ENCODE data around the gene PRG2. TPM values are rescaled to one million over a fixed set of nuclear protein-coding genes. Genes with fewer than 3 reads are reported as not detected.

Gene PRG2
- total and polyA plus RNA-seq, 7 experiments from 2014 or later = 0.44 to 1.7 (median 0.48) TPM; not detected in 4

DNA sequence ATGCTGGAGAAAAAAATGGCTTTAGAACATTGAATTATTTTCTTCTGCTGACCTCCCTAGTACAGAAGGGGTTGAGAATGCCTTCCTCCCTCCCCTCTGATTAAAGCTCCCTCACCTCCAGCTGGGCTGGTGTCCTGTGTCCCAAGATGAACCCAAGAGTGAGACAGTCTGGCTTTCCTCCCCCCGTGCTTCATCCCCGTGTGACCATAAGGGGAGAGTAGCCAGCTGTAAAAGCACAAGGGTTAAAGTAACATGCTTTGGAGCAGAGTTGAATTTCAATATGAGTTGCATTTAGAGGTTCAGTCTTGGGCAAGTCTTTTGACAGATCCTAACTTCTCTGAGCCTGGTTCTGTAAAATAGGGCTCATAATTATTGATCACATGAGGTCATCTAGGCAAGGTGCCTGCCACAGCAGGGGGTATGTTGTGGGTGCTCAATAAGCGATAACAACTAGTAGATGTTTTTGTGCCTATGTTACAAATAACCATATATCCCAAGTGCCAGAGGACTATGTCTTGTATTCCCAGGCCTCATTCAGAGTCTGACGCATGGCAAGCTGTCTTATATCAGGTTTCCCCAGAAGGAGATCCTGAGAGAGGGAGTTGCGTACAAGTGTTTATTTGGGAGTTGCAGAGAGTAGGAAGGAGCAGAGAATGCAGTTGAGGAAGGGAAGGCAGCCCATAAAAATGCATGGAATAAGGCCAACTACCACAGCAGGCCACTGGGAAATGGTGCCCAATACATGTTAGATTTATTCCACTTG is 4.1 kb downstream of the PRG2 start:
- Histone ChIP-seq H3K27me3 (ENCODE audit: control insufficient read depth in 2 of 2, insufficient read depth in 2 of 2, low read length in 2 of 2) (no peaks in the 10 kb centered on the region), H3K36me3 (ENCODE audit: control insufficient read depth in 2 of 3, insufficient read depth in 3 of 3, low read length in 3 of 3) (no peaks in the 10 kb centered on the region), H3K9me3 (ENCODE audit: control insufficient read depth in 2 of 3, low read length in 3 of 3) (no peaks in the 10 kb centered on the region), H3K4me3 (ENCODE audit: low read length) (no peak overlapping the region), H3K27ac (ENCODE audit: low read depth, low read length) (no peak overlapping the region), H3K4me1 (ENCODE audit: control insufficient read depth in 2 of 2, insufficient read depth in 2 of 2, low read length in 2 of 2) (no peaks in the 10 kb centered on the region)
- Mint-ChIP-seq H3K27me3 (peaks cover 8 to 20% (median 12%) of the 10 kb centered on the region in 5 donors), H3K9me3 (no peaks in the 10 kb centered on the region), H3K4me1 (no peaks in the 10 kb centered on the region), H3K4me3 (no peak overlapping the region), H3K27ac (no peak overlapping the region), H3K36me3 (peaks cover 0 to 3% (median 0%) of the 10 kb centered on the region in 5 donors)
- no peak for ATAC-seq
- CTCF ChIA-PET = no interaction called here
- intact Hi-C loops (cut with micrococcal nuclease) = no loop called here
- POLR2A ChIA-PET = no interaction called here
- DNase-seq = no peak

- H3K9me3 Mint-ChIP-seq = peaks cover 0 to 3% (median 0%) of the 10 kb centered on the region in 11 donors
- Histone ChIP-seq H3K9me3 (ENCODE audit: control insufficient read depth in 2 of 3, low read length in 3 of 3) (no peaks in the 10 kb centered on the region), H3K4me1 (ENCODE audit: control insufficient read depth in 2 of 2, insufficient read depth in 2 of 2, low read length in 2 of 2) (no peaks in the 10 kb centered on the region), H3K27ac (ENCODE audit: low read depth, low read length) (no peak within 1 kb of the TSS), H3K27me3 (ENCODE audit: control insufficient read depth in 2 of 2, insufficient read depth in 2 of 2, low read length in 2 of 2) (peaks cover 0 to 2% of the 10 kb centered on the region in 2 donors), H3K36me3 (ENCODE audit: control insufficient read depth in 2 of 3, insufficient read depth in 3 of 3, low read length in 3 of 3) (no peaks in the 10 kb centered on the region), H3K4me3 (ENCODE audit: low read length) (no peak within 1 kb of the TSS)
- H3K27ac Mint-ChIP-seq = no peak within 1 kb of the TSS
- H3K27me3 Mint-ChIP-seq = peaks cover 12 to 25% (median 23%) of the 10 kb centered on the region in 5 donors
- intact Hi-C loops (cut with micrococcal nuclease) = no loop called here
- ChIA-PET CTCF (no interaction called here), POLR2A (no interaction called here)
- H3K4me1 Mint-ChIP-seq = no peaks in the 10 kb centered on the region
- peaks cover 0 to 3% (median 0%) of the 10 kb centered on the region in 5 donors for H3K36me3 Mint-ChIP-seq
- H3K4me3 Mint-ChIP-seq = no peak within 1 kb of the TSS
- DNase-seq (no peak), ATAC-seq (no peak)
These were observed 9.5 kb downstream of the PRG2 start, which contains the start of gene PRG3 for GRCh38 chr11:57380975-57381374. PRG3 (minus strand) TSS chr11:57381150; CDS start chr11:57380708, 442 bp downstream.

DNA sequence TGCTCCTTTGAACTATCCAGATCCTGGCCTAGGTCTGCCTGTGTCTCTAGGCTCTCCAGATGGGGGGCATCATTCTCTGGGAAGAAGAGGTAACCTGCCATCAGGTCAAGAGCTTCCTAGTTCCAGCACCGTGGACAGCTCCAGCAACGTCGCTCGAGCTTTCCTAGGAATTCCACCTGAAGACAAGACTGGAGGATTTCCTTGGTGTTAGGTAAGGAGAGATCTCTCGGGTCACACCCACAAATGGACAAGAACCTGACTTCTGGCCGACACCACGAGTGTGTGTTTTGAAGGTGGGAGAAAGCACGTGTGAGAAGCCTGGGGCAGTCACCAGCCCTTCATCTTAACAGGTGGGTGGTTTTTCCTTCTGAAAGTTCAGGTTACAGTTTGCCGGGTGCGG is 10.7 kb downstream of the PRG2 start:
- H3K4me3 Mint-ChIP-seq = no peak overlapping the region
- peaks cover 0 to 3% (median 0%) of the 10 kb centered on the region in 11 donors for H3K9me3 Mint-ChIP-seq
- ATAC-seq (no peak), DNase-seq (no peak)
- CTCF ChIA-PET = no interaction called here
- POLR2A ChIA-PET = no interaction called here
- peaks cover 12 to 25% (median 22%) of the 10 kb centered on the region in 5 donors for H3K27me3 Mint-ChIP-seq
- no peak overlapping the region for H3K27ac ChIP-seq (ENCODE audit: low read depth, low read length)
- H3K27me3 ChIP-seq (ENCODE audit: control insufficient read depth in 2 of 2, insufficient read depth in 2 of 2, low read length in 2 of 2) = peaks cover 0 to 2% of the 10 kb centered on the region in 2 donors
- no peaks in the 10 kb centered on the region for H3K9me3 ChIP-seq (ENCODE audit: control insufficient read depth in 2 of 3, low read length in 3 of 3)
- intact Hi-C loops (cut with micrococcal nuclease) = no loop called here
- H3K4me1 Mint-ChIP-seq = no peaks in the 10 kb centered on the region
- H3K27ac Mint-ChIP-seq = no peak overlapping the region
- no peaks in the 10 kb centered on the region for H3K4me1 ChIP-seq (ENCODE audit: control insufficient read depth in 2 of 2, insufficient read depth in 2 of 2, low read length in 2 of 2)
- H3K36me3 Mint-ChIP-seq = peaks cover 0 to 3% (median 0%) of the 10 kb centered on the region in 5 donors
- H3K36me3 ChIP-seq (ENCODE audit: control insufficient read depth in 2 of 3, insufficient read depth in 3 of 3, low read length in 3 of 3) = no peaks in the 10 kb centered on the region
- no peak overlapping the region for H3K4me3 ChIP-seq (ENCODE audit: low read length)

- Histone ChIP-seq H3K27me3 (ENCODE audit: control insufficient read depth in 2 of 2, insufficient read depth in 2 of 2, low read length in 2 of 2) (peaks cover 0 to 2% of the 10 kb centered on the region in 2 donors), H3K27ac (ENCODE audit: low read depth, low read length) (no peak overlapping the region), H3K9me3 (ENCODE audit: control insufficient read depth in 2 of 3, low read length in 3 of 3) (no peaks in the 10 kb centered on the region), H3K4me1 (ENCODE audit: control insufficient read depth in 2 of 2, insufficient read depth in 2 of 2, low read length in 2 of 2) (no peaks in the 10 kb centered on the region), H3K36me3 (ENCODE audit: control insufficient read depth in 2 of 3, insufficient read depth in 3 of 3, low read length in 3 of 3) (no peaks in the 10 kb centered on the region), H3K4me3 (ENCODE audit: low read length) (no peak overlapping the region)
- Mint-ChIP-seq H3K9me3 (peaks cover 0 to 3% (median 0%) of the 10 kb centered on the region in 11 donors), H3K4me1 (no peaks in the 10 kb centered on the region), H3K4me3 (no peak overlapping the region), H3K36me3 (no peaks in the 10 kb centered on the region), H3K27ac (no peak overlapping the region), H3K27me3 (peaks cover 9 to 25% (median 22%) of the 10 kb centered on the region in 5 donors)
- ATAC-seq = no peak
- DNase-seq = no peak
- POLR2A ChIA-PET = no interaction called here
- intact Hi-C loops (cut with micrococcal nuclease) = no loop called here
- CTCF ChIA-PET = no interaction called here
These were observed 12.3 kb downstream of the PRG2 start for GRCh38 chr11:57378186-57378585.

DNA sequence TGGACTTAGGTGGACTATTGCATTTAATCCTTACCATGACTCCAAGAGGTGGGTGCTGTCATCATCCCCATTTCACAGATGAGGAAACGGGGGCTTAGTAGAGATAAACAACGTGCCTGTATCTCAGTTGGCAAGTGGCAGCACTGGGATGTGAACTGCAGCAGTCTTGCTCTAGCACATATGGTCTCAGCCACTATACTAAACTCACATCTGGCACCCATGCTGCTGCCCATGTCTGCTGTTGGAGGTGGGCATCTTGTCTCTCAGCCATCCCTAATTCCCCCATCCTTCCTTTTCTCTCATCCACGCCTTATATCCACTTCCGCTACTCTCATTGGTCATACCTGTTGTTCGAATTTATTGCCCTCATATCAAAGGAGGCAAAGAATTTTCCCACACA is 13.3 kb downstream of the PRG2 start:
- no peak overlapping the region for H3K27ac Mint-ChIP-seq
- no peak overlapping the region for H3K4me3 Mint-ChIP-seq
- Histone ChIP-seq H3K27ac (ENCODE audit: low read depth, low read length) (no peak overlapping the region), H3K36me3 (ENCODE audit: control insufficient read depth in 2 of 3, insufficient read depth in 3 of 3, low read length in 3 of 3) (no peaks in the 10 kb centered on the region), H3K4me1 (ENCODE audit: control insufficient read depth in 2 of 2, insufficient read depth in 2 of 2, low read length in 2 of 2) (no peaks in the 10 kb centered on the region), H3K9me3 (ENCODE audit: control insufficient read depth in 2 of 3, low read length in 3 of 3) (no peaks in the 10 kb centered on the region), H3K4me3 (ENCODE audit: low read length) (no peak overlapping the region), H3K27me3 (ENCODE audit: control insufficient read depth in 2 of 2, insufficient read depth in 2 of 2, low read length in 2 of 2) (peaks cover 0 to 2% of the 10 kb centered on the region in 2 donors)
- peaks cover 5 to 17% (median 16%) of the 10 kb centered on the region in 5 donors for H3K27me3 Mint-ChIP-seq
- CTCF ChIA-PET = no interaction called here
- H3K36me3 Mint-ChIP-seq = no peaks in the 10 kb centered on the region
- intact Hi-C loops (cut with micrococcal nuclease) = no loop called here
- no peak for DNase-seq
- no peaks in the 10 kb centered on the region for H3K4me1 Mint-ChIP-seq
- H3K9me3 Mint-ChIP-seq = peaks cover 0 to 3% (median 0%) of the 10 kb centered on the region in 11 donors
- POLR2A ChIA-PET = no interaction called here
- ATAC-seq = no peak

DNA sequence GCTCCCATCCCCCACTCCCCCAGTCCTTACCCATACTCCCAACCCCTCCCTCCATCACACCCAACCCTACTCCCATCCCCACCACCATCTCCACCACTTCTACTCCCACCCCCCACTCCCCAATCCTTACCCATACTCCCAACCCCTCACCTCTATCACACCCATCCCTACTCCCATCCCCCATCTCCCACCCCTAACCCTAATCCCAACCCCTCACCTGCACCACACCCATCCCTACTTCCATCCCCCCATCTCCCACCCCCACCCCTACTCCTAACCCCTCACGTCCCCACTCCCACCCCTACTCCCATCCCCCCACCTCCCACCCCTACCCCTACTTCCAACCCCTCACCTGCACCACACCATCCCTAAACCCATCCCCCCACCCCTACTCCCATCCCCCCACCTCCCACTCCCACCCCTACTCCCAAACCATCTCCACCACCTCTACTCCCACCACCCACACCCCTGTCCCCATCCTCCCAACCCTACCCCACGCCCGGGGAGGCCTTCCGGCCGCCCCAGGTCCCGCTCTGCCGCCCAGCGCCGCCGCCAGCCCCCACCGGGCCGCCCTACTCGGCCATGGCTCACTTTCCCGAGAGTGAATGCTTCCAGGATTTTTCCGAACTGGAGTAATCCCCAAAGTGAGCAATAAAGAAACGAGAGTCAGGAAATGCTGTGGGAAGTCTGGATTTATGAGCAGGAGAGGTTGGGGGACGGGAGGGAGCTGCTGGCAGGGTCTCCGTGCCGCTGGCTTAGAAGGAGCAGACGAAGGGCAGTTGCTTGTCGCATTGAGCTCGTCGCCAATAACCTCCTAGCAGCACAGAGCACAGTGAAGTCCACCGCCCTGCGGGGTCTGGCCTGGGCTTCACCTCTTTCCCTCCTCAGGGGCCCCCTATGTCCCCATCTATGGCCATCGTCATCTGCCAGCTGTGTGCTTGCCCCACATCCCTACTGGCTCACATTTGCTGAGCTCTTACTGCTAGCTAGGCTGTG is 14.1 kb downstream of the PRG2 start:
- peaks cover 0 to 2% of the 10 kb centered on the region in 2 donors for H3K27me3 ChIP-seq (ENCODE audit: control insufficient read depth in 2 of 2, insufficient read depth in 2 of 2, low read length in 2 of 2)
- Mint-ChIP-seq H3K4me1 (no peaks in the 10 kb centered on the region), H3K27ac (no peak overlapping the region), H3K36me3 (no peaks in the 10 kb centered on the region), H3K4me3 (no peak overlapping the region), H3K27me3 (peaks cover 2 to 15% (median 12%) of the 10 kb centered on the region in 5 donors), H3K9me3 (peaks cover 0 to 3% (median 0%) of the 10 kb centered on the region in 11 donors)
- ChIA-PET POLR2A (no interaction called here), CTCF (no interaction called here)
- no peaks in the 10 kb centered on the region for H3K9me3 ChIP-seq (ENCODE audit: control insufficient read depth in 2 of 3, low read length in 3 of 3)
- no peak overlapping the region for H3K4me3 ChIP-seq (ENCODE audit: low read length)
- no peaks in the 10 kb centered on the region for H3K4me1 ChIP-seq (ENCODE audit: control insufficient read depth in 2 of 2, insufficient read depth in 2 of 2, low read length in 2 of 2)
- intact Hi-C loops (cut with micrococcal nuclease) = no loop called here
- DNase-seq (no peak), ATAC-seq (no peak)
- H3K36me3 ChIP-seq (ENCODE audit: control insufficient read depth in 2 of 3, insufficient read depth in 3 of 3, low read length in 3 of 3) = no peaks in the 10 kb centered on the region
- H3K27ac ChIP-seq (ENCODE audit: low read depth, low read length) = no peak overlapping the region

Measured in naive thymus-derived CD4-positive, alpha-beta T cell (primary cell).